Measurements from ENCODE around the gene WDFY4. TPM values are rescaled to one million over a fixed set of nuclear protein-coding genes. Genes with fewer than 3 reads are reported as not detected.

WDFY4 gene
- total RNA-seq, 1 experiment from 2014 or later = 0.16 TPM

DNA sequence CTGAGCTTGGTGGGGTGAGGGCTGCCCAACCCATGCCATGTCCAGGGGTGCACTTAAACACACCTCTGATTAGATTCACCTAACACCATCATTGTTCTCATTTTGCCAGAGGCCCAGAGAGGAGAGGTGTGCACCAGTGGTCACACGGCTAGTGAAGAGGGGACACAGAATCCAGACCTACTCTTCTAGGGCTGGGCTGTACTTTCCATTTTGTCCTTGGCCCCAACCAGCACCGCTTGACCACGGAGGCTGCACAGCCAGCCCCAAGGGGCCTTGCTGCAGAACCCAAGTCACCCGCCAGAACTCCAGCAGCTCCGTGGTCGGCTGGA lies 246 bp upstream of the WDFY4 start:
- no peak for DNase-seq (ENCODE audit: low read depth in 1 of 2, low spot score in 2 of 2)
- H3K4me3 ChIP-seq = no peak overlapping the region

DNA sequence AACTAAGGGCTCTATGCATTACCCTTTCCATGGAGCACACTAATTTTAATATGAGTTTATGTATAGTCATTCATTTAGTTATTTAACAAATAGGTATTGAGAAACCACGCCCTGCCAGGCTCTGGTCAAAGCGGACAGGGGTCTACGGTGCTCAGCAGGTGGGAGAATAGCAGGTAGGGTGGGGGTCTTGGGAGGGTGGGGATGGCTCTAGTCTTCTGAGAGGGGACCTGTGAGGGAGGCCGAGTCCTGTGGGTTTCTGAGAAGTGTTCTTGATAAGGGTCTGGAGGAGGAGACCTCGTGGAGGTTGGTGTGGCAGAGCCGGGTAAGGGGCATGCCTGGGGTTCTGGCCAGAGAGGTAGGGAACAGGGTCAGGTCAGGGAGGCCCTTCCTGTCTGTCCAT lies 1.1 kb downstream of the WDFY4 start:
- no peak overlapping the region for H3K27ac ChIP-seq
- no peak overlapping the region for H3K4me3 ChIP-seq
- H3K36me3 ChIP-seq = no peaks in the 10 kb centered on the region
- no peaks in the 10 kb centered on the region for H3K4me1 ChIP-seq (replicated peaks)
- 0 out of 2 replicates have a peak, but pooled peaks cover 3% of the 10 kb centered on the region for H3K27me3 ChIP-seq (replicated peaks)
- DNase-seq (ENCODE audit: low read depth in 1 of 2, low spot score in 2 of 2) = no peak
- H3K9me3 ChIP-seq (replicated peaks) = no peaks in the 10 kb centered on the region

More for the DNA sequence above, 246 bp upstream of the WDFY4 start:
- no peaks in the 10 kb centered on the region for H3K4me1 ChIP-seq (replicated peaks)
- 0 out of 2 replicates have a peak, but pooled peaks cover 3% of the 10 kb centered on the region for H3K27me3 ChIP-seq (replicated peaks)
- H3K36me3 ChIP-seq = no peaks in the 10 kb centered on the region
- H3K27ac ChIP-seq = no peak overlapping the region
- H3K9me3 ChIP-seq (replicated peaks) = no peaks in the 10 kb centered on the region

DNA sequence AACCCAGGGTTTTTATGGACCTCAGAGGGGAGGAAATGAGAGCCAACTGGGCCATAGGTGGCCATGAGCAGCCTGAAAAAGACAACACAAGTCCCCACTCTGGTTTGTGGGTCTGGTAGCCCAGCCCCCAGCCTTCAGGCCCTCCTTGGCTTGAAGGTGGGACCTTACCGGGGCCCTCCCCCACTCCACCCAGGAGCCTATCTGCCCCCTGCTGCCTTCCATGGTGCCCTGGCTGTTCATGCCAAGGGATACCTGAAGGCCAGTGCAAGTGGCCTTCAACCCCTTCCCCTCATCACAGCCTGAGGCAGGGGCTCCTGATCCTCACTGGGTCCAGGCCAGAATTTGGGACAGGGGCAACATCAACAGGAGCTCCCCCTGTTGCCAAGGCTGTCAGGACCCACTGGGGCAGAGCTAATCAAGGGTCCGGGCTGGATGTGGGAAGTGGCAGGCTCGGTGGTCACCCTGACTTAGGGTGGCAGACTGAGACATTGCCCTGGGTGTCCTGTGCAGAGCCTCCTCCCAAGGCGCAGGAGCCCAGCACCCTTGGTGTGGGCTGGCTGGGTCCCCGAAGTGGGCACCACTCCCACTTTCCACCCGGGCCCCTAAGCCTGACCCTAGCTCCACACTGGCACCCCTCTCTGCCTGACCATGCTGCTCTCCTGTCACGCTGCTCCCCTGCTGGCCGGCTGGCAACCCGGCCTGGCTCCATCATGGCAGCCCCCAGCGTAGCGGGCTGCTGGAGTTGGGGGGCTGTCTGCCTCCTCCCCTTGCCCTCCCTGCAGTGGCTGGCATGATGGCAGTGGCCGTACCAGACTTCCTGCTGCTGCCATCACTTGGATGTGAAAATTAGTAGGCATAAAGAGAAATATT lies 6.4 kb downstream of the WDFY4 start:
- Histone ChIP-seq H3K9me3 (replicated peaks) (no peaks in the 10 kb centered on the region), H3K4me1 (replicated peaks) (no peaks in the 10 kb centered on the region), H3K36me3 (no peaks in the 10 kb centered on the region), H3K4me3 (no peak overlapping the region), H3K27ac (no peak overlapping the region), H3K27me3 (replicated peaks) (0 out of 2 replicates have a peak, but pooled peaks cover 3% of the 10 kb centered on the region)
- no peak for DNase-seq (ENCODE audit: low read depth in 1 of 2, low spot score in 2 of 2)

DNA sequence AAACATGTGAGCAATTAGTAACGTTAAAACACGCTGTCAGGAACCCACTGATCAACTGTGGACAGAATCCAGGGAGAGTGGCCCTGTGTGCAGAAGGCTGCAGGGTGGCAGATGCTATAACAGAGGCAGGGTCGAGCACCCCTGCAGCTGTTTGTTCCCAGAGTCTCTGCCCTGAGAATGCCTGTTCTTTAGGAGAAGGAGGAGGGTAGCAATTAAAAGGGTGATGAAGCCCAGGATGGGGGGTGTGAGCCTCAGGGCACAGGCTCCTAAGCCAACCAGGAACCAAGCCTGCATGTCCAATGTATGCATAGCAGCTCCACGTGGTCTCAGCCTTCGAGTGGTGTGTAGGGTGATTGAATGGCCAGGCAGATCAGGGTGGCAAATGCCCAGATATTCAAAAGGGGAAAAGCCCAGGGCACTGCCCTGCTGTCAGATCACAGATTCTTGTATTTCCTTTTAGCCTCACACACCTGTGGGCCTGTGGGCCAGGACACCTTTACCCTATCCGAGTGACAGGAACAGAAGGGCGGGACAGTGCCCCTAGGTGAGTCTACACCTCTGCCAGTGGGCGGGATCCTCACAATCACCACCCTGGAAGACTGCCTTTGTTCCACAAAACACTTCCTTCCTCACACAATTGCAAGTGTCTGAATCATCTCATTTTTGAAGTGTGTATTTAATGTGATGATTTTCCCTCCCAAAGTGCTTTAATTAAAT lies 7.3 kb downstream of the WDFY4 start:
- no peak overlapping the region for H3K27ac ChIP-seq
- H3K36me3 ChIP-seq = no peaks in the 10 kb centered on the region
- no peaks in the 10 kb centered on the region for H3K4me1 ChIP-seq (replicated peaks)
- H3K4me3 ChIP-seq = no peak overlapping the region
- H3K27me3 ChIP-seq (replicated peaks) = no peaks in the 10 kb centered on the region
- no peaks in the 10 kb centered on the region for H3K9me3 ChIP-seq (replicated peaks)
- no peak for DNase-seq (ENCODE audit: low read depth in 1 of 2, low spot score in 2 of 2)

DNA sequence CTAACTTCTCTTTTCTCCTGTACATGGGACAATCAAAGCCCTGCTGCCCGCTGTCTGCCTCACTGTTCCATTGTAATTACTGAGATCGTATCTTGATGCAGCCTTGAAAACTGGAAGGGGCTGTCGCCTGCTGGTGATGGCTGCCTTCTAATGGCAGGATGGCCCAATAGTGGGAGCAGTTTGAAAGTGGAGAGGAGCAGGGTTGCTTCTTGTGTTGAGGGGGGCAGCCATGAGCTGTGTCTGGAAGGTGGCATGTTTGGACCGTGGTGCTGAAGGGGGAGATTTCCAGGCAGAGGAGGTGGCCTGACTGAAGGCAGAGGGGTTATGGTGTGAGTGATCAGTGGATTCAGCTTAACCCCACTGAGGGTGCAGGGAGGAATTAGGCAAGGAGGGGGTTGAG lies 8.1 kb downstream of the WDFY4 start:
- no peak for DNase-seq (ENCODE audit: low read depth in 1 of 2, low spot score in 2 of 2)
- Histone ChIP-seq H3K36me3 (no peaks in the 10 kb centered on the region), H3K4me1 (replicated peaks) (no peaks in the 10 kb centered on the region), H3K4me3 (no peak overlapping the region), H3K27me3 (replicated peaks) (no peaks in the 10 kb centered on the region), H3K27ac (no peak overlapping the region), H3K9me3 (replicated peaks) (no peaks in the 10 kb centered on the region)

DNA sequence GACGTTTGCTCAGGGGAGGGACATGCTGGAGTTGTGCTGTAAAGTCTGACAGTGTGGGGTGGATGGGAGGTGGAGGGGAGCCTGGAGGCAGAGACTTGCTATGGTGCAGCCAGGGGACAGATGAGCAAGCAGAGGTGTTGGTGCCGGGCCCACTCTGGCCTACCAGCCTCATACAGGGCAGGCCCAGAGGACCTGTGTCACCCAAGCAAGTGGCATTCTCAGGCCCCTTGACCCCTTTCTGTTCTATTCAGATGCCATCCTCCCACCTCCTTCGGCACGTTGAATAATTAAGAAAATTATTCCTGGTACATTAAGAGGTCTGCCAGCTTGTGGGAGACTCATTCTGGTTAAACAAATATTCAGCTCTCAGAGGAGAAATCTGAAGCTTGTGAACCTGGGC lies 8.5 kb downstream of the WDFY4 start:
- no peaks in the 10 kb centered on the region for H3K27me3 ChIP-seq (replicated peaks)
- H3K36me3 ChIP-seq = no peaks in the 10 kb centered on the region
- no peak overlapping the region for H3K27ac ChIP-seq
- no peaks in the 10 kb centered on the region for H3K4me1 ChIP-seq (replicated peaks)
- H3K9me3 ChIP-seq (replicated peaks) = no peaks in the 10 kb centered on the region
- no peak overlapping the region for H3K4me3 ChIP-seq
- no peak for DNase-seq (ENCODE audit: low read depth in 1 of 2, low spot score in 2 of 2)

DNA sequence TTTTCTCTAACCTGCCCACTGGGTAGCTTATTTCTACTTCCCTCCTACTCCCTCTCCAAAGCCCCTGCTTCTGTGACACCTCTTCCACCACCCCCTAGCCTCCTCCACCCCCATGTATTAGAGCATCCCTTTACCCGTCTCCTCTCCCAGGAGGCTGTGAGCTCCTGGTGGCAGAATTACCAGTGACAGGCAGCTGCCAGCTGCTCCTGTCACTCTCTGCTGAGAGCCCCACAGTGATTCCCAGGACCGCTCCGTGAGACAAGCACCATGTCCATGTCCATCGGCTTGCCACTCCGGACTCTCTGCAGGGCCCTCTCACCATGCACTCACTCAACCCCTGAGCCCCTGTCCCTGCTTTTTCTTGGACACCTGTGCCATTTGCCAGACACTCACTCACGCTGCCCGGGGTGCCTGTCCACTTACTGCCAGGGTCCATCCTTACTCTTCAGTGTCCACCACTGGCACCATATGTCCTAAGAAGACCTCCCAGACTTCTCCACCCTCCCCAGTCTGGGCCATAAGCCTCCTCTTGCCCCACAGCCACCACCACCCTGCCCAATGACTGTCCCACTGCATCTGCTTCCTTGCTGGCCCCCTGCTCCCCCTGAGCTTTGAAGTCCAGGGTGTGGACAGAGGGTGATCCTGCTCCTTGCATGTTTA lies 9.8 kb downstream of the WDFY4 start:
- Histone ChIP-seq H3K36me3 (no peaks in the 10 kb centered on the region), H3K9me3 (replicated peaks) (no peaks in the 10 kb centered on the region), H3K27me3 (replicated peaks) (no peaks in the 10 kb centered on the region), H3K27ac (no peak overlapping the region), H3K4me1 (replicated peaks) (no peaks in the 10 kb centered on the region), H3K4me3 (no peak overlapping the region)
- DNase-seq (ENCODE audit: low read depth in 1 of 2, low spot score in 2 of 2) = no peak

DNA sequence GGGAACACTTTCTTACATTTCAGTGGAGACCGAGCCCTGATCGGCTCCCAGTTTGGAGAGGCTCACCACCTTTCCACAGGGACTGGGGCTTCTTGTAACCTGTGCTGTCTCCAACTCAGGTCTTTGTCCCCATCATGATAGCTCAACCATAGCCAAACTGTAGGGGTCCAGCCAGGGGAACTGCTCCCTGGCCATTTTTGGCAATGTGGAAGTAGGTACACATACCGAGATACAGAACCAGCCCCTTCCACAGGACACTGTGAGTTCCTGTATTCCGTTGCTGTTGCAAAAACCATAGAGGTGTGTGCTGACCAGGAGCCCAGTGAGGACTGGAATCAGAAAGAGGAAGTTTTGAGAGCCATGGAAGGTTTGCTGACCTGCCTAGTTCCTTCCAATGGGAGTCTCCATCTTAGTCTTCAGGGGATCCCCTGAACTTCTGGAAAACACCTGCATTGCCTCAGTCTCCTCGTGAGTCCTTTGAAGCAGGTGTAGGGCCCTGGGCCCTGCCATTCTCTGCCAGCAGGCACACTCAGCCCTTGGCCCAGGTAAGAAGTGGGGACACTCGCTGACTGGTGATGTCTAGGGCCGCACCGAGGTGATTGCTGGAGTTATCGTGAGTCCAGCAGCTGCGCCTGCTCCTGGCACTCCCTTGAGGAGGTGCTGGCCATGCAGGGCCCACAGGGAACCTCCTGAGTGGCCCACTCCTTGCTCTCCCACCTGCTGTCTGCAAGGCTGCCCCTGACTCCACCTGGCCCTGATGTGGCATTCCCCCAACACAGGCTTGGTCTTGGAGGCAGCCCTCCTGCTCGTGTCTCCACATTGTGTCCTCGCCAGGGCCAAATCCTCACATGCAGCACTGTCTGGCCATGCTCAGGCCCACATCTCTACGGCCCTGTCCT lies 11.2 kb downstream of the WDFY4 start:
- no peaks in the 10 kb centered on the region for H3K27me3 ChIP-seq (replicated peaks)
- no peaks in the 10 kb centered on the region for H3K9me3 ChIP-seq (replicated peaks)
- H3K36me3 ChIP-seq = no peaks in the 10 kb centered on the region
- peak in 1 of 2 experiments; percentile 32 for DNase-seq (ENCODE audit: low read depth in 1 of 2, low spot score in 2 of 2)
- no peak overlapping the region for H3K27ac ChIP-seq
- H3K4me1 ChIP-seq (replicated peaks) = no peaks in the 10 kb centered on the region
- H3K4me3 ChIP-seq = no peak overlapping the region

DNA sequence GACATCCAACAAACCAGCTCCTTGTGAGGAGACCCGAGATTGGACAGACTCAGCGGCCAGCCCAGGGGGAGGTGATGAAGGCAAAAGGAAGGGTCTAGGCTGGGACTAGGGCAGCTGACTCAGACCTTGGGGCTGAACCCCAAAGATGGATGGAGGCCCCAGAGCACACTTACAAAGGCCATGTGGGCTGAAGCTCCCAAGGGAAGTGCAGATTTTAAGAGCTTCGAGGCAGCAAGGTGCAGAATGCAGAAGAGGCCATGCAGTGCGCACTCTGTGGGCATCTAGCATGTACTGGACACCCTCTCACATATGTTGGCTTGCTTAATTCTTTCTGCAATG lies 11.8 kb downstream of the WDFY4 start:
- H3K27ac ChIP-seq = no peak overlapping the region
- H3K27me3 ChIP-seq (replicated peaks) = no peaks in the 10 kb centered on the region
- no peak overlapping the region for H3K4me3 ChIP-seq
- H3K9me3 ChIP-seq (replicated peaks) = no peaks in the 10 kb centered on the region
- H3K36me3 ChIP-seq = no peaks in the 10 kb centered on the region
- no peak for DNase-seq (ENCODE audit: low read depth in 1 of 2, low spot score in 2 of 2)
- no peaks in the 10 kb centered on the region for H3K4me1 ChIP-seq (replicated peaks)

DNA sequence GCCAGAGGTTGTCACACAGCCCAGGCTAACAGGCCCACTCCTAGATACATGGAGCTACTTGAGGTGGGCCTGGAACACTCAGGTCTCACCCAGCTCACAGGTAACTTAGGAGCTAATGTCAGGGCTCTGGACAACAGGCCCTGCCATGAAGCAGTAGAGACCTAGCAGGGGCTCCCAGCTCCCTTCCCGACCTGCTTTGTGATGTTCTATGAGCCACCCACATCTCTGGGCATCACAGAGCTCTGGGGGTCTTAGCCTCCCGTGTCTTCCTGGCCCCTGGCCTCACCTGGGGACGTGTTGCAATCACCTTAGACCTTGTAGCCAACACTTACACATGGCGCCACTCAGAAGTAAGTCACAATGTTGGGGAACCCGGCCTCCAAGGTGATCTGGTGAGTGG lies 12.4 kb downstream of the WDFY4 start:
- Histone ChIP-seq H3K4me1 (replicated peaks) (no peaks in the 10 kb centered on the region), H3K27me3 (replicated peaks) (no peaks in the 10 kb centered on the region; the same call in 1 of the 2 replicates), H3K27ac (no peak overlapping the region), H3K36me3 (no peaks in the 10 kb centered on the region), H3K4me3 (no peak overlapping the region), H3K9me3 (replicated peaks) (no peaks in the 10 kb centered on the region)
- DNase-seq (ENCODE audit: low read depth in 1 of 2, low spot score in 2 of 2) = peak in 1 of 2 experiments; percentile 27

DNA sequence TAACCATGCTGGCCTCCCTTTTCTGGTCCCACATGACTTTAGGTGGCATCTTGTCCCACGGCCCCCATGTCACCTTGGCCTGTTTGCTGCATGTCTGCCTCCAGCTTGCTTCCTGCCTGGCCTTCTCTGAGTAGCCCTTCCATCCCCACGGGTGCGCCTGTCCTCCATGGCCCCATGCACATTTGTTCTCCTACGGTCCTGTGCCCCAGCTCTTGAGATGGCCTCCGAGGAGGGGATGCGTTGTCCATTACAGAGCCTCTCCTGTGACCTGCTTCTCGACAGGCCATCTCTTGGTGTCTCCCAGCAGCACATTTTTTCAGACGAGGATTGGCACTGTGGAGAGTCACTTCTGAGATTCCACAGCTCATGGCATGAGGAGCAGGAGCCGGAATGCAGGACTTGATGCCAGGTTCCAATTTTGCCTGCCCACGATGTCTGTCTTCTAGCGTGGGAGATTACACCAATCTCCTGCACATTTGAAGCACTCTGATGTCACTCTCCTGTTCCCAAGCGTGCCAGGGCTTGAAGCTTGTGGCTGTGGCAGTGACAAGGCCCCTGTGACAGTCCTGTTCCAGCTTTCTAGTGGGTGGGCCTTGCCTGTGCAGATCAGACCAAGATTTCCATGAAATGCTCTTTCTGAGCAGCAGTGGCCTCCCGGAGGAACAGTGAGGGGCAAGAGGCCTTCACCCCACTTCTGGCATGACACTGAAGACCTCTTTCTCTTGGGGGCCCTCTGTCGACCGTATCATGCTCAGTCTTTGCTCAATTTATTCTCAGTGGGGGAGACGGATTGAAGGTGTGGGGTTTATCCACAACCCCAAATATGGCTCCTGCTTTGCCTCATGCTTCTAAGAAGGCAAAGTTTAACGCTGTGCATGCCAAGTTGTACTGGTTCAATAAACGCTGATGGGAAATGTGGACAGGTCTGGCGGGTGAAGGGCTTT lies 13.4 kb downstream of the WDFY4 start:
- H3K27me3 ChIP-seq (replicated peaks) = peaks cover 4% of the 10 kb centered on the region; the same call in 1 of the 2 replicates
- H3K9me3 ChIP-seq (replicated peaks) = no peaks in the 10 kb centered on the region
- H3K36me3 ChIP-seq = no peaks in the 10 kb centered on the region
- no peak overlapping the region for H3K4me3 ChIP-seq
- no peak overlapping the region for H3K27ac ChIP-seq
- peak in 1 of 2 experiments; percentile 29 for DNase-seq (ENCODE audit: low read depth in 1 of 2, low spot score in 2 of 2)
- no peaks in the 10 kb centered on the region for H3K4me1 ChIP-seq (replicated peaks)

DNA sequence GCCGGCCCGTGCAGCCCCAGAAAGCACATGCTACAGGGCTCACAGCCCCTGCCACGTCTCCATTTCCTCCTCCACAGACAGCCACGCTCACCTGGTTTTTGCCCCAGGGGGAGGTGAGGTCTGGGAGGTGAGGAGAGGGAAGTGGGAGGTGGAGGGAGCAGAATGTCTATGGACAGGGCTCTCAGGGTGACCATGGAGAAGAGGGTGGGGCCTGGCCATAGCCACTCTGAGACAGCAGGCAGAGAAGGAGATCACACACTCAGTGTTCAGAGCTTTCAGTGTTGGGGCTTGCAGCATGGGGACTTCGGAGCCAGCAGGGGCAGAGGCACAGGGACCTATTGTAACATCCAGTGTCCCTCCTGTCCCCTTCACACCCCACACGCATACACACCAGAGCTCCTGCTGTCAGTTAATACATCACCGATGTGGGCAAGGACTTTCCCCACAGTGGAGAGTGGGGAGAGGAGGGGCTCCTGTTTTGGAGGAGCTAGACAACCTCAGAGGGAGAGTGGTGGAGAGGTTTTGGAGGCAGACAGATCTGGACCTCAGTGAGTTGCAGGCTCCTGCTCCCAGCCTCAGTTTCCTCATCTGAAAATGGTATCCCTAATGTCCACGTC lies 14.4 kb downstream of the WDFY4 start:
- H3K4me3 ChIP-seq = no peak overlapping the region
- no peaks in the 10 kb centered on the region for H3K4me1 ChIP-seq (replicated peaks)
- DNase-seq (ENCODE audit: low read depth in 1 of 2, low spot score in 2 of 2) = peak in 1 of 2 experiments; percentile 29
- no peaks in the 10 kb centered on the region for H3K36me3 ChIP-seq
- H3K27me3 ChIP-seq (replicated peaks) = peaks cover 7% of the 10 kb centered on the region; the same call in 1 of the 2 replicates
- no peak overlapping the region for H3K27ac ChIP-seq
- no peaks in the 10 kb centered on the region for H3K9me3 ChIP-seq (replicated peaks)

Measured in SJSA1 (cell line).